Mesendoderm (in vitro differentiated cells): ENCODE results near the gene NAPA.

Experiments used
- DNase-seq: peaks from one replicate; pipeline ENCODE4 v3.0.0; 2013
- H2AK5ac ChIP-seq: 2 replicates; pipeline ENCODE4 v1.6.1; 2013; ENCODE audit warnings: low read length, inconsistent platforms
- H2BK120ac ChIP-seq: 2 replicates; pipeline ENCODE4 v1.6.1; 2013; ENCODE audit warnings: low read depth, mild to moderate bottlenecking, low read length, moderate library complexity, mixed read lengths
- H2BK15ac ChIP-seq: replicated peaks from 2 replicates; pipeline ENCODE4 v1.6.1; 2013; ENCODE audit warnings: low read depth, mild to moderate bottlenecking, moderate library complexity
- H2BK5ac ChIP-seq: 2 replicates; pipeline ENCODE4 v1.6.1; 2013; ENCODE audit warnings: low read length, inconsistent platforms
- H3K18ac ChIP-seq: 2 replicates; pipeline ENCODE4 v1.6.1; 2013; ENCODE audit warnings: mild to moderate bottlenecking, low read length, mixed read lengths
- H3K23ac ChIP-seq: one replicate; pipeline ENCODE4 v1.6.1; 2013; ENCODE audit warnings: low read length
- H3K27ac ChIP-seq: 2 replicates; pipeline ENCODE4 v1.5.1; 2013; ENCODE audit warnings: low read depth, mild to moderate bottlenecking, inconsistent platforms, low read length, moderate library complexity
- H3K27me3 ChIP-seq: 2 replicates; pipeline ENCODE4 v1.6.1; 2013; ENCODE audit warnings: low read length, control low read depth, mild to moderate bottlenecking, inconsistent platforms; ENCODE audit not compliant: insufficient read depth, poor library complexity
- H3K36me3 ChIP-seq: 2 replicates; pipeline ENCODE4 v1.6.1; 2013; ENCODE audit warnings: low read length, inconsistent platforms; ENCODE audit not compliant: control insufficient read depth, insufficient read depth
- H3K4ac ChIP-seq: one replicate; pipeline ENCODE4 v1.6.1; 2013; ENCODE audit warnings: low read depth, mild to moderate bottlenecking, low read length, moderate library complexity
- H3K4me1 ChIP-seq: 2 replicates; pipeline ENCODE4 v1.6.1; 2013; ENCODE audit warnings: low read depth, low read length, inconsistent platforms; ENCODE audit not compliant: control insufficient read depth
- H3K4me2 ChIP-seq: 2 replicates; pipeline ENCODE4 v1.6.1; 2013; ENCODE audit warnings: low read length
- H3K4me3 ChIP-seq: 2 replicates; pipeline ENCODE4 v1.5.1; 2013; ENCODE audit warnings: mild to moderate bottlenecking, low read length
- H3K56ac ChIP-seq: one replicate; pipeline ENCODE4 v1.6.1; 2013; ENCODE audit warnings: low read length
- H3K79me1 ChIP-seq: 2 replicates; pipeline ENCODE4 v1.6.1; 2013; ENCODE audit warnings: low read length, inconsistent platforms
- H3K79me2 ChIP-seq: 2 replicates; pipeline ENCODE4 v1.6.1; 2013; ENCODE audit warnings: mild to moderate bottlenecking, low read length; ENCODE audit not compliant: control insufficient read depth, insufficient read depth
- H3K9ac ChIP-seq: 2 replicates; pipeline ENCODE4 v1.6.1; 2013; ENCODE audit warnings: low read length, inconsistent platforms
- H4K5ac ChIP-seq: one replicate; pipeline ENCODE4 v1.6.1; 2013; ENCODE audit warnings: low read length
- H4K8ac ChIP-seq: one replicate; pipeline ENCODE4 v1.6.1; 2013; ENCODE audit warnings: low read depth, mild to moderate bottlenecking, control low read depth, low read length, moderate library complexity
- WGBS: extraction: QIAGEN DNeasy Blood & Tissue Kit; methylation state at CpG from one replicate; pipeline ENCODE4 v1.1.7; 2013; ENCODE audit warnings: low lambda C conversion rate, missing lambda C conversion rate; ENCODE audit not compliant: insufficient coverage; ENCODE audit errors: extremely low coverage; 5-methylcytosine and 5-hydroxymethylcytosine counted together

Gene NAPA

DNA sequence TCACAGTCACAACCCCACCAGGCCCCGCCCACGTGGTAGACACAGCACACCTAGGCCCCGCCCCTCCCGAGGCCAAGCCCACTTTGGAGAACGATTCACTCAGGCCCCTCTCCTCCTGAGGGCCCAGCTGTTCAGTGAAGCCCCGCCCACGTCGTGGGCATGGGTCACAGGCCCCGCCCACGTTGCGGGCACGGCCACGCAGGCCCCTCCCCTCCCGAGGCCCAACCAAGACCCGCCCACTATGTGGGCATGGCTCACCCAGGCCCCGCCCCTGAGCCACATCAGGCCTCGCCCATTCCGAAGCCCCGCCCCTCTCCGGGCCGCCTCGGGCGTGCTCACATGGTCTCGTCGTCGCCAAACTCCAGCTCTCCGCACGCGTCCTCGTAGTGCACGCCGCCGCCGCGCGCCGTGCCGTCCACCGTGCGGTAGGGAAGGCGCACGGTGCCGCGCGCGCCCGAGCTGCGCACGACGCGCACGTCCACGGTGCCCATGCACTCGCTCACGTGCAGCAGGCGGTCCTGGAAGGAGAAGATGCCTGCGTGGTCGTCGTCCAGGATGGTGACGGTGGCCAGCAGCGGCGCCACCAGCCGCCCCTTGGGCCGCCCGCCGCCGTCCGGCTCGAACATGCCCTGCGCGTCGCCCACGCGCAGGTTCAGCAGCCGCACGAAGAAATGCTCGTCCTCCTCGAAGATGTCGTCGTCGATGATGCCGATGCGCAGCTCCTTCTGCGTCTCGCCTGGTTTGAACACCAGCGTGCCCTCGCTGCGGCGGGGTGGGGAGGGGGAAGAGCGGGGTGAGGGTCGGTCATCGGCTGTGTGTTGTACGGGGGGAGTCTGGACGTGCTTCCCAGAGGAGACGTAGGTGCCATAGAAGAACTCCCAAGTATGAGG, 67.1 kb downstream of the NAPA start:
- H4K5ac ChIP-seq = no peak overlapping the region
- H3K4ac ChIP-seq = no peak overlapping the region
- H3K9ac ChIP-seq = peak overlapping the region; percentile 22
- H3K79me2 ChIP-seq = no peaks in the 10 kb centered on the region
- no peak overlapping the region for H4K8ac ChIP-seq
- H3K4me1 ChIP-seq = no peaks in the 10 kb centered on the region
- H2AK5ac ChIP-seq = no peak overlapping the region
- no peak overlapping the region for H3K23ac ChIP-seq
- peak overlapping the region; percentile 40 for H3K4me2 ChIP-seq
- H2BK5ac ChIP-seq = no peak overlapping the region
- WGBS = no CpG with 5 or more reads among the region's 95 CpGs
- H3K27me3 ChIP-seq = peaks cover 9% of the 10 kb centered on the region
- no peak overlapping the region for H3K4me3 ChIP-seq
- DNase-seq = peak; percentile 92
- no peak overlapping the region for H2BK15ac ChIP-seq
- no peak overlapping the region for H3K27ac ChIP-seq
- no peak overlapping the region for H3K18ac ChIP-seq
- peak overlapping the region; percentile 80 for H3K56ac ChIP-seq
- no peaks in the 10 kb centered on the region for H3K79me1 ChIP-seq
- no peaks in the 10 kb centered on the region for H3K36me3 ChIP-seq
- no peak overlapping the region for H2BK120ac ChIP-seq

DNA sequence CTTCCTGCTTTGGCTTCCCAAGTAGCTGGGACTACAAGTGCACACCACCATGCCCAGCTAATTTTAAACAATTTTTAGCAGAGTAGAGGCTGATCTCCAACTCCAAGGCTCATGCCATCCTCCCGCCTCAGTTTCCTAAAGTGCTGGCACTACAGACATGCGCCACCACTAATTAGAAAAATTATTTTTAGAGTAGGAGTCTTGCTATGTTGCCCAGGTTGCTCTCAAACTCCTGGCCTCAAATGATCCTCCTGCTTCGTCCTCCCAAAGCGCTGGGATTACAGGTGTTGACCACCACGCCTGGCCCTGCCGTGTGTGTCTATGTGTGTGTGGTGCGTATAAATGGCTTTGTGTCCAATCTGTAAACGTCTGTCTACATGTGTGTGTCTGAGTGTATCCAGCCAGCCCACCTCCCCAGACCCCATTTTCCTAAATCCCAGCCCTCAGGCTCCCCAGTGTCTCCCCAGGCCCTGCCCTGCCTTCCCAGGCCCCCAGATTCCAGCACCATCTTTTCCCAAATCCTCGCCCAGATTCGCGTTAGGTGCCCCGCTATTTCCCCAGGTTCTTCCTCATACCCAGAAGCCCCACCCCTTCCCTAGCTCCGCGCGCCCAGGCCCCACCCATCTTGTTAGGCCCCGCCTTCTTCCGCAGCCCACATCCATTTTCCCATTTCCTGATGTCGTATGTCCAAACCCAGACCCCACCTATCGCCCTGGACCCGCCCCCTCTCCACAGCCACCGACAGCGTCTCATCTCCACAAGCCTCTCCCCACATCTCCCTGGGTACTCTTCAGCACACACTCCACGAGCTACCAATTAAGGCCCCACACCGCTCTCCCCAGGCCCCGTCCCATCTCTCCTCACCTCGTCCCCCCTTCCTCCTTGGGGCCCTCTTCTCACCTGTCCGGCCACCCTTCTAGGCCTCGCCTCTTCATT, 68.1 kb downstream of the NAPA start:
- DNase-seq = peak; percentile 83
- H4K8ac ChIP-seq = no peak overlapping the region
- H4K5ac ChIP-seq = no peak overlapping the region
- H2BK5ac ChIP-seq = no peak overlapping the region
- peak overlapping the region; percentile 43 for H3K4me2 ChIP-seq
- H3K4ac ChIP-seq = no peak overlapping the region
- peaks cover 9% of the 10 kb centered on the region for H3K27me3 ChIP-seq
- no peaks in the 10 kb centered on the region for H3K4me1 ChIP-seq
- no CpG with 5 or more reads among the region's 28 CpGs for WGBS
- no peak overlapping the region for H3K4me3 ChIP-seq
- no peak overlapping the region for H3K18ac ChIP-seq
- H3K36me3 ChIP-seq = no peaks in the 10 kb centered on the region
- H3K9ac ChIP-seq = peak overlapping the region; percentile 21
- H3K56ac ChIP-seq = peak overlapping the region; percentile 80
- no peak overlapping the region for H3K27ac ChIP-seq
- no peak overlapping the region for H2BK15ac ChIP-seq
- H3K79me2 ChIP-seq = no peaks in the 10 kb centered on the region
- no peak overlapping the region for H3K23ac ChIP-seq
- no peak overlapping the region for H2AK5ac ChIP-seq
- no peak overlapping the region for H2BK120ac ChIP-seq
- H3K79me1 ChIP-seq = no peaks in the 10 kb centered on the region

GRCh38 chr19:47445937-47446402, 68.9 kb downstream of the NAPA start:
- H3K56ac ChIP-seq = no peak overlapping the region
- no peaks in the 10 kb centered on the region for H3K79me2 ChIP-seq
- H3K4ac ChIP-seq = no peak overlapping the region
- H3K9ac ChIP-seq = no peak overlapping the region
- H3K79me1 ChIP-seq = no peaks in the 10 kb centered on the region
- no peak overlapping the region for H3K4me2 ChIP-seq
- no peaks in the 10 kb centered on the region for H3K36me3 ChIP-seq
- H2BK120ac ChIP-seq = no peak overlapping the region
- no peak overlapping the region for H2AK5ac ChIP-seq
- WGBS = no CpG with 5 or more reads among the region's 22 CpGs
- peaks cover 9% of the 10 kb centered on the region for H3K27me3 ChIP-seq
- H4K8ac ChIP-seq = no peak overlapping the region
- no peak overlapping the region for H2BK5ac ChIP-seq
- no peaks in the 10 kb centered on the region for H3K4me1 ChIP-seq
- H3K23ac ChIP-seq = no peak overlapping the region
- no peak overlapping the region for H2BK15ac ChIP-seq
- no peak overlapping the region for H3K4me3 ChIP-seq
- H3K18ac ChIP-seq = no peak overlapping the region
- no peak for DNase-seq
- H3K27ac ChIP-seq = no peak overlapping the region
- no peak overlapping the region for H4K5ac ChIP-seq

GRCh38 chr19:47445527-47445926, 69.3 kb downstream of the NAPA start:
- Histone ChIP-seq H3K4me1 (no peaks in the 10 kb centered on the region), H3K9ac (no peak overlapping the region), H3K27ac (no peak overlapping the region), H3K36me3 (no peaks in the 10 kb centered on the region), H2BK5ac (no peak overlapping the region), H3K79me2 (no peaks in the 10 kb centered on the region), H3K27me3 (peaks cover 9% of the 10 kb centered on the region), H3K4me3 (no peak overlapping the region), H2AK5ac (no peak overlapping the region), H2BK120ac (no peak overlapping the region), H3K23ac (no peak overlapping the region), H3K18ac (no peak overlapping the region), H3K56ac (no peak overlapping the region), H3K79me1 (no peaks in the 10 kb centered on the region), H4K5ac (no peak overlapping the region), H4K8ac (no peak overlapping the region), H2BK15ac (no peak overlapping the region), H3K4me2 (no peak overlapping the region), H3K4ac (no peak overlapping the region)
- WGBS = no CpG with 5 or more reads among the region's 4 CpGs
- DNase-seq = no peak

DNA sequence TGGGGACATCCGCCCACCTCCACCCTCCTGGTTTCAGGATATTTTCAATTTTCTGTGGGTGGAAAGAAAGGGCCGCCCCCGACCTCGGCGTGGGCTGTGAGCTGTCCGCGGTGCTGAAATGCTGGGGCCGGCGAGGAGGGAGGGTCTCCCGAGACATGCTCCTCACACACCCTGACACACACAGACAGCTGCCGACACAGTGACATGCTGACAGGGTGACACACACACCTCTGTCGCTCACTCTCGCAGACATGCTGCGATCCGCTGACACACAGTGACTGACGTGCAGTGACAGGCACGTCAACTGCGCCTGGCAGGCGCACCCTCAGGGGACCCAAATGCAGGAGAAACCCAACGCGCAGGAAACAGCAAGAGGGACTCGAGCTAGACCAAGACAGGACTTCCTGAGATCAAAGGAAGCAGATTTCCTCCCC, 70.5 kb downstream of the NAPA start:
- no peaks in the 10 kb centered on the region for H3K36me3 ChIP-seq
- no peak overlapping the region for H3K23ac ChIP-seq
- DNase-seq = peak; percentile 63
- H3K27me3 ChIP-seq = peaks cover 9% of the 10 kb centered on the region
- no peak overlapping the region for H3K4me3 ChIP-seq
- H3K56ac ChIP-seq = no peak overlapping the region
- no peak overlapping the region for H2BK5ac ChIP-seq
- H3K27ac ChIP-seq = no peak overlapping the region
- H2AK5ac ChIP-seq = no peak overlapping the region
- no peak overlapping the region for H2BK15ac ChIP-seq
- no peak overlapping the region for H3K9ac ChIP-seq
- no peak overlapping the region for H3K18ac ChIP-seq
- no peaks in the 10 kb centered on the region for H3K4me1 ChIP-seq
- no peak overlapping the region for H3K4me2 ChIP-seq
- no peak overlapping the region for H4K8ac ChIP-seq
- no peak overlapping the region for H3K4ac ChIP-seq
- no peaks in the 10 kb centered on the region for H3K79me1 ChIP-seq
- H4K5ac ChIP-seq = no peak overlapping the region
- no CpG with 5 or more reads among the region's 22 CpGs for WGBS
- H2BK120ac ChIP-seq = no peak overlapping the region
- no peaks in the 10 kb centered on the region for H3K79me2 ChIP-seq
